ENCODE data around the gene CIITA.

CIITA gene

DNA sequence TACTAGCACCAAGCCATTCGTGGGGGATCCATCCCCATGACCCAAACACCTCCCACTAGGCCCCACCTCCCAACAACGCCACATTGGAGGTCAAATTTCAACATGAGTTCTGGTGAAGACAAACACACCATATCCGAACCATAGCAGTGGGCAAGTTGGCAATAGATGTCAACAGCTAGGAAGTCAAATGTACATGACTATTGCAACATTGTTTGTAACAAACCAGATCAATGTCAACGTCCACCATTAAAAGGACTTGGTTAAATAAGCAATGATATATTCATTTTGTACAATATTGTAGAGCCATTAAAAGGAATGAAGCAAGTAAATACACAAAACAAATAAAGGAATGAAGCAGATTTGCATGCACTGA lies 26.5 kb upstream of the CIITA start:
- no peaks in the 10 kb centered on the region for H3F3A ChIP-seq (ENCODE audit: insufficient read depth)
- no peaks in the 10 kb centered on the region for H4K20me1 ChIP-seq (ENCODE audit: low read depth, low read length)
- H3K27me3 ChIP-seq (ENCODE audit: low read length) = no peaks in the 10 kb centered on the region
- no peak overlapping the region for H3K27ac ChIP-seq (ENCODE audit: low read depth, low read length)
- H3K79me2 ChIP-seq (ENCODE audit: insufficient read depth, low read length) = no peaks in the 10 kb centered on the region
- TF ChIP-seq EZH2phosphoT487 (conservative IDR thresholded peaks at IDR 0.05; ENCODE audit: low read length) = no peak
- TF ChIP-seq CTCF (IDR thresholded peaks at IDR 0.05; ENCODE audit: insufficient read depth, low read length, poor library complexity, severe bottlenecking) = no peak
- no peak overlapping the region for H3K9ac ChIP-seq (ENCODE audit: low read length)
- no peak overlapping the region for H2AFZ ChIP-seq (ENCODE audit: low read depth, low read length, severe bottlenecking)
- H3K4me2 ChIP-seq (ENCODE audit: low read depth, low read length, poor library complexity, severe bottlenecking) = no peak overlapping the region
- no peak overlapping the region for H3K4me3 ChIP-seq (ENCODE audit: insufficient read depth, low read length, poor library complexity, severe bottlenecking)
- H3K9me3 ChIP-seq (ENCODE audit: insufficient read depth, low read length) = no peaks in the 10 kb centered on the region
- H3K36me3 ChIP-seq (ENCODE audit: low read length) = no peaks in the 10 kb centered on the region
- H3K9me2 ChIP-seq (replicated peaks; ENCODE audit: insufficient read depth, low read length) = no peaks in the 10 kb centered on the region

DNA sequence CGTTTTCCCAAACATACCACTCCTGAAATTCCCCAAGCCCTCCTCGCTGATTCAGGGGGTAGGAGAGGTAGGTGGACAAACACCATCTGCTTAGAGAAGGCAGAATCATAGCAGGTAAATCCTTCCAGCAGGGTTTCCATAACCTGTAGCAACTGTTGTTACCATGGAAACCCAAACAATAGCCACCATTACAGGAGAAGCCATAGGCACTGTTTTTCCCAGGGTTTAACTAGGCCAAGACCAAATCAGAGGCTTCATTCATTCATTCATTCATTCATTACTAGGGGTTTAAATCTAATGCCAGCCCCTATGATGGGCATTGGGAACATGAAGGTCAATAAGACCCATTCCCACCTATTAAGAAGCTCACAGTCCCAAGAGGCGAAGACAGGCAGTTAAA lies 25.5 kb upstream of the CIITA start:
- H3K27ac ChIP-seq (ENCODE audit: low read depth, low read length) = no peak overlapping the region
- no peak overlapping the region for H3K4me3 ChIP-seq (ENCODE audit: insufficient read depth, low read length, poor library complexity, severe bottlenecking)
- H3K9me3 ChIP-seq (ENCODE audit: insufficient read depth, low read length) = no peaks in the 10 kb centered on the region
- H3K9me2 ChIP-seq (replicated peaks; ENCODE audit: insufficient read depth, low read length) = no peaks in the 10 kb centered on the region
- H4K20me1 ChIP-seq (ENCODE audit: low read depth, low read length) = no peaks in the 10 kb centered on the region
- no peak overlapping the region for H3K4me2 ChIP-seq (ENCODE audit: low read depth, low read length, poor library complexity, severe bottlenecking)
- no peak overlapping the region for H2AFZ ChIP-seq (ENCODE audit: low read depth, low read length, severe bottlenecking)
- no peak overlapping the region for H3K9ac ChIP-seq (ENCODE audit: low read length)
- H3K79me2 ChIP-seq (ENCODE audit: insufficient read depth, low read length) = no peaks in the 10 kb centered on the region
- no peaks in the 10 kb centered on the region for H3K36me3 ChIP-seq (ENCODE audit: low read length)
- H3F3A ChIP-seq (ENCODE audit: insufficient read depth) = no peaks in the 10 kb centered on the region
- no peaks in the 10 kb centered on the region for H3K27me3 ChIP-seq (ENCODE audit: low read length)
- TF ChIP-seq CTCF (IDR thresholded peaks at IDR 0.05; ENCODE audit: insufficient read depth, low read length, poor library complexity, severe bottlenecking) (no peak), EZH2phosphoT487 (conservative IDR thresholded peaks at IDR 0.05; ENCODE audit: low read length) (no peak)

DNA sequence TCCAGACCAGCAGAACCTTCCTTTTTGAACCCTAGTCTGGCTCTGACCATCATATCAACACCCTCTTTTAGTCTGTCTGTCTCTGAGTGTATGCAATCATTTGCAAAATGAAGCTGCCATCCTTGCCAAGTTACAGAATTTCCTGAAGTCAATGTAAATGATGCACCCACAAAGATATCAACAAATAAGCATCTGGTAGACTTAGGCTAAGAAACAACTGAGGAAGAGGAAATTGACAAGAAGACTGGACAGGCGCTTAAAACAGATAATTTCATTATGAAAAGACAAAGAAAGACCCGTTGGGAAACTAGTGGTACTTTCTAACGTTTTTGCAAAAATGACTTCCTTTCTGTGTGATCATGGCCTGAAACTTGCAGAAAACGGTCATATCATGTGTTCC lies 24.7 kb upstream of the CIITA start:
- Histone ChIP-seq H3K4me2 (ENCODE audit: low read depth, low read length, poor library complexity, severe bottlenecking) (no peak overlapping the region), H3K36me3 (ENCODE audit: low read length) (no peaks in the 10 kb centered on the region), H3F3A (ENCODE audit: insufficient read depth) (no peaks in the 10 kb centered on the region), H3K9me2 (replicated peaks; ENCODE audit: insufficient read depth, low read length) (no peaks in the 10 kb centered on the region), H3K9ac (ENCODE audit: low read length) (no peak overlapping the region), H3K4me3 (ENCODE audit: insufficient read depth, low read length, poor library complexity, severe bottlenecking) (no peak overlapping the region), H3K79me2 (ENCODE audit: insufficient read depth, low read length) (no peaks in the 10 kb centered on the region), H3K27ac (ENCODE audit: low read depth, low read length) (no peak overlapping the region), H2AFZ (ENCODE audit: low read depth, low read length, severe bottlenecking) (no peak overlapping the region), H3K27me3 (ENCODE audit: low read length) (no peaks in the 10 kb centered on the region), H3K9me3 (ENCODE audit: insufficient read depth, low read length) (no peaks in the 10 kb centered on the region), H4K20me1 (ENCODE audit: low read depth, low read length) (no peaks in the 10 kb centered on the region)
- TF ChIP-seq CTCF (IDR thresholded peaks at IDR 0.05; ENCODE audit: insufficient read depth, low read length, poor library complexity, severe bottlenecking) (no peak), EZH2phosphoT487 (conservative IDR thresholded peaks at IDR 0.05; ENCODE audit: low read length) (no peak)

DNA sequence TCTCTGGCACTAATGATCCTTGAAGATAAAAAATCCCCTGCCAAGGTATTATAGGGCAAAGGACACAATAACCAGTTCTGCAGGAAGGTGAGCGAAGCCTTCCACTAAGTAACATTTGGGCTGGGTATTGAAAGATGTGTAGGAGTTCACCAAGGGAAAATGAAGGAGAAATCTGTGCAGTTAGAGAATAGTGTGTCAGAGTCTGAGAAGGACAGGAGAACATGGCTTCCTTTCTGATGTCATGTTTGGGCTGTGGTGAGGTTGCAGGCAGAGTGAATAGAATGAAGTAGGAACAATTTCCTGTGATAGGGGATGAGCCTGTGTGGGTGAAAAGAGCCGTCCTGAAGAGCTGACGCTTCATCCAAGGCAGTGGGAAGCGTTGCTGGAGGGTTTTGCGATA lies 24.1 kb upstream of the CIITA start:
- no peak overlapping the region for H3K27ac ChIP-seq (ENCODE audit: low read depth, low read length)
- no peaks in the 10 kb centered on the region for H3K9me3 ChIP-seq (ENCODE audit: insufficient read depth, low read length)

More for the DNA sequence above, 24.1 kb upstream of the CIITA start:
- no peak overlapping the region for H3K4me2 ChIP-seq (ENCODE audit: low read depth, low read length, poor library complexity, severe bottlenecking)
- no peaks in the 10 kb centered on the region for H3K9me2 ChIP-seq (replicated peaks; ENCODE audit: insufficient read depth, low read length)
- no peak overlapping the region for H3K9ac ChIP-seq (ENCODE audit: low read length)
- H3K79me2 ChIP-seq (ENCODE audit: insufficient read depth, low read length) = no peaks in the 10 kb centered on the region
- no peak for TF ChIP-seq CTCF (IDR thresholded peaks at IDR 0.05; ENCODE audit: insufficient read depth, low read length, poor library complexity, severe bottlenecking)
- TF ChIP-seq EZH2phosphoT487 (conservative IDR thresholded peaks at IDR 0.05; ENCODE audit: low read length) = no peak
- H3F3A ChIP-seq (ENCODE audit: insufficient read depth) = no peaks in the 10 kb centered on the region
- H3K4me3 ChIP-seq (ENCODE audit: insufficient read depth, low read length, poor library complexity, severe bottlenecking) = no peak overlapping the region
- no peaks in the 10 kb centered on the region for H3K27me3 ChIP-seq (ENCODE audit: low read length)
- no peaks in the 10 kb centered on the region for H4K20me1 ChIP-seq (ENCODE audit: low read depth, low read length)
- H2AFZ ChIP-seq (ENCODE audit: low read depth, low read length, severe bottlenecking) = no peak overlapping the region
- H3K36me3 ChIP-seq (ENCODE audit: low read length) = no peaks in the 10 kb centered on the region

All from SU-DHL-6 (cell line).